Measurements from ENCODE around the gene SIRT3.
"Not testable (repeated sequence)": the region's sequence is repeated elsewhere in the genome, so short reads cannot be mapped to it uniquely, and the experiment has no call there.

- not testable (repeated sequence) for TF ChIP-seq CTCF (IDR thresholded peaks at IDR 0.05; ENCODE audit: low read depth, low read length); POLR2A (IDR thresholded peaks at IDR 0.05; ENCODE audit: extremely low read depth, insufficient read length)
These were observed 2.2 kb upstream of the SIRT3 start for GRCh38 chr11:238346-238745.

All from NB4 (cell line).